A549 (cell line): ENCODE data around the gene KAT2A. TPM values are rescaled to one million over a fixed set of nuclear protein-coding genes. Genes with fewer than 3 reads are reported as not detected.

Experiments
- ATAC-seq, 2 experiments: fragments of 200-7000 bp in 1 of 2; fragments of >200 bp in 1 of 2; cut with Nextera tagmentation in 1 of 2; cut with Tn5 transposase in 1 of 2; 3 replicates each; pipeline versions ENCODE4 v1.8.0 to v1.9.1; 2018 to 2020; ENCODE audit warnings: mild to moderate bottlenecking in 1 of 2, moderate library complexity in 1 of 2
- CTCF ChIA-PET: fragments of 300-600 bp; sonication (Branson Sonifier 250); formaldehyde crosslinking; extraction: SDS; loops from one replicate; lab custom pipeline; 2021; ENCODE audit warnings: antibody characterized with exemption, inconsistent platforms; lab: Yijun Ruan, JAX
- POLR2A ChIA-PET: fragments of 350-600 bp; formaldehyde crosslinking; extraction: SDS; loops from one replicate; lab custom pipeline; 2021; ENCODE audit warnings: antibody characterized with exemption, inconsistent platforms; lab: Yijun Ruan, JAX
- DNase-seq, 2 experiments: peaks; one replicate each; pipeline versions ENCODE4 v3.0.0 to v3.0.0-alpha.2; 2011 to 2016; ENCODE audit warnings: low read depth in 1 of 2, low spot score in 1 of 2
- FAIRE-seq: peaks from 2 replicates; lab custom pipeline; 2011; peaks lifted over from hg19 to GRCh38; lab: Jason Lieb, UNC
- H3K27ac ChIP-seq, 2 experiments: fragments of >200 bp; sonication (Bioruptor Twin); formaldehyde crosslinking; 3 replicates each; pipeline ENCODE4 v1.5.1; 2016 to 2017
- H3K4me1 ChIP-seq: fragments of >200 bp; sonication (Bioruptor Twin); formaldehyde crosslinking; 3 replicates; pipeline ENCODE4 v1.6.1; 2016
- H3K4me2 ChIP-seq: fragments of >200 bp; sonication (Bioruptor Twin); formaldehyde crosslinking; 3 replicates; pipeline ENCODE4 v1.6.1; 2016
- H3K4me3 ChIP-seq: fragments of >200 bp; sonication (Bioruptor Twin); formaldehyde crosslinking; 3 replicates; pipeline ENCODE4 v1.5.1; 2016
- H3K9me3 ChIP-seq: fragments of >200 bp; sonication (Bioruptor Twin); formaldehyde crosslinking; 3 replicates; pipeline ENCODE4 v1.6.1; 2016
- BCL3 ChIP-seq: fragments of >200 bp; sonication (Bioruptor Twin); formaldehyde crosslinking; IDR thresholded peaks from 3 replicates; pipeline ENCODE4 v1.6.1; 2016
- CBX2 ChIP-seq: fragments of 200-600 bp; sonication (generic); IDR thresholded peaks from 2 replicates; pipeline ENCODE4 v1.6.1; 2016; ENCODE audit warnings: low read depth, mild to moderate bottlenecking, borderline replicate concordance
- CHD4 ChIP-seq: fragments of 200-600 bp; sonication (generic); IDR thresholded peaks from 2 replicates; pipeline ENCODE4 v1.6.1; 2016; ENCODE audit warnings: antibody characterized with exemption, mild to moderate bottlenecking, borderline replicate concordance
- FOSB ChIP-seq: fragments of 250-450 bp; sonication (Bioruptor Pico); IDR thresholded peaks from 2 replicates; pipeline ENCODE4 v1.5.0; 2020; ENCODE audit warnings: mild to moderate bottlenecking, moderate library complexity
- FOSL2 ChIP-seq, 2 experiments: fragments of 450-650 bp in 1 of 2; fragments of >200 bp in 1 of 2; sonication (Bioruptor Twin) in 1 of 2; formaldehyde crosslinking; IDR thresholded peaks; 2 replicates each; pipeline versions ENCODE4 v1.5.0 to v1.6.1; 2016 to 2020; ENCODE audit warnings: mild to moderate bottlenecking in 1 of 2, moderate library complexity in 1 of 2
- FOXS1 ChIP-seq: fragments of 250-450 bp; sonication (Bioruptor Pico); IDR thresholded peaks from 2 replicates; pipeline ENCODE4 v1.5.0; 2020; ENCODE audit warnings: mild to moderate bottlenecking, moderate library complexity
- HDAC2 ChIP-seq: fragments of 200-600 bp; sonication (generic); IDR thresholded peaks from 2 replicates; pipeline ENCODE4 v1.6.1; 2016
- HMGXB4 ChIP-seq: fragments of 250-450 bp; sonication (Bioruptor Pico); IDR thresholded peaks from 2 replicates; pipeline ENCODE4 v1.5.0; 2021; ENCODE audit warnings: mild to moderate bottlenecking, moderate library complexity, borderline replicate concordance
- HOXA7 ChIP-seq: fragments of 250-450 bp; sonication (Bioruptor Pico); IDR thresholded peaks from 2 replicates; pipeline ENCODE4 v1.5.0; 2020; ENCODE audit warnings: mild to moderate bottlenecking, moderate library complexity
- KDM5A ChIP-seq: fragments of 200-600 bp; sonication (generic); IDR thresholded peaks from 2 replicates; pipeline ENCODE4 v1.6.1; 2016; ENCODE audit warnings: antibody characterized with exemption, mild to moderate bottlenecking
- MAFK ChIP-seq: fragments of 450-650 bp; IDR thresholded peaks from 2 replicates; pipeline ENCODE4 v1.6.1; 2014; ENCODE audit not compliant: partially characterized antibody
- MYC ChIP-seq: IDR thresholded peaks from 2 replicates; pipeline ENCODE4 v1.6.1; 2012; ENCODE audit warnings: mild to moderate bottlenecking, inconsistent platforms, low read length, improper control_type of control experiment, borderline replicate concordance
- NR3C1 ChIP-seq: fragments of >200 bp; sonication (Bioruptor Twin); formaldehyde crosslinking; IDR thresholded peaks from 3 replicates; pipeline ENCODE4 v1.6.1; 2017
- POLR2A ChIP-seq: IDR thresholded peaks from 2 replicates; pipeline ENCODE4 v1.6.1; 2012; ENCODE audit warnings: mild to moderate bottlenecking, low read length
- POLR2AphosphoS2 ChIP-seq: conservative IDR thresholded peaks from 2 replicates; pipeline ENCODE4 v1.6.1; 2012; ENCODE audit warnings: low read length, improper control_type of control experiment, inconsistent platforms
- WGBS: methylation state at CpG from one replicate; pipeline ENCODE4 v1.1.6; 2017; ENCODE audit errors: missing lambda C conversion rate; 5-methylcytosine and 5-hydroxymethylcytosine counted together
- polyA plus RNA-seq, 4 experiments: library from polyadenylated mRNA; depleted of rRNA in 3 of 4; stranded (reverse); fragments of >200 nt; fragmentation: RNase III in 1 of 4; extraction: RNeasy Plus Mini Kit Qiagen cat#74134 plus additional on column Dnase treatment in 1 of 4; gene quantifications; 2 replicates in 3 of 4; 3 replicates in 1 of 4; pipeline ENCODE4 v1.2.3, GENCODE V29; 2011 to 2017
- TF ChIP-seq, protein P1 (sequence below): fragments of 150-350 bp; IDR thresholded peaks from 2 replicates; pipeline ENCODE4 v1.6.1; 2014; ENCODE audit warnings: low read depth, mild to moderate bottlenecking, low read length

KAT2A gene
- polyA plus RNA-seq, 2 of the 4 experiments (the other 2 are of a cell fraction): 42.2 to 68.1 TPM

- POLR2A ChIA-PET: no interaction called here
- TF ChIP-seq POLR2AphosphoS2 (no peak), HMGXB4 (no peak), MAFK (no peak), HOXA7 (no peak), NR3C1 (no peak), POLR2A (no peak), FOSL2 (IDR thresholded peaks at IDR 0.05) (no peak), FOSL2 (CRISPR knock-in tag; IDR thresholded peaks at IDR 0.05) (no peak), HDAC2 (no peak), FOXS1 (CRISPR knock-in tag) (no peak), BCL3 (no peak), MYC (no peak), KDM5A (no peak)
- TF ChIP-seq, protein P1, sequence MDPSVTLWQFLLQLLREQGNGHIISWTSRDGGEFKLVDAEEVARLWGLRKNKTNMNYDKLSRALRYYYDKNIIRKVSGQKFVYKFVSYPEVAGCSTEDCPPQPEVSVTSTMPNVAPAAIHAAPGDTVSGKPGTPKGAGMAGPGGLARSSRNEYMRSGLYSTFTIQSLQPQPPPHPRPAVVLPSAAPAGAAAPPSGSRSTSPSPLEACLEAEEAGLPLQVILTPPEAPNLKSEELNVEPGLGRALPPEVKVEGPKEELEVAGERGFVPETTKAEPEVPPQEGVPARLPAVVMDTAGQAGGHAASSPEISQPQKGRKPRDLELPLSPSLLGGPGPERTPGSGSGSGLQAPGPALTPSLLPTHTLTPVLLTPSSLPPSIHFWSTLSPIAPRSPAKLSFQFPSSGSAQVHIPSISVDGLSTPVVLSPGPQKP: no peak
Observed at GRCh38 chr17:42159796-42160530, 38.8 kb upstream of the KAT2A start.

DNA sequence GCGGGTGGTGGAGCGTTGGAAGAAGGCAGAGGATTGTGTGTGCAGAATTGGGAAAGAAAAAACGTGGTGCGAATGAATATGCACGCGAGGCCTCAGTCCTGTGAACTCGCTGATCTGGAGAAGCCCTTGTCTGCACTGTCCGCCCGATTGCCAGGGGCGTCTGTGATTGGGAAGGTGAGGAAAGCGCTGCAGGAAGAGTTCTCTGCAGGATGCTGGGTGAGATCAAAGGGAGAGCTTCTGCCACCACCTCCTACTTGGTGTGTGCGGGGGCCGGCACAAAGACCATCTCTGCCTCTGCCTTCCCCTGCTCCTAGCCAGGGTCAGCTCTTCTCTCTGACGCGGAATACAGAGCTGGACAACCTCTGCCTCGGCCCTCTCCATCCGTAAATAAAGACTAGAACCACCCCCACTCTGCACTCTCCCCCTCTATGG is 34.5 kb upstream of the KAT2A start:
- 77% methylated on average over 17 of the region's 17 CpGs for WGBS
- TF ChIP-seq FOSB (CRISPR knock-in tag): no peak
- peak; percentile 90; the same call in 1 of the 2 replicates for TF ChIP-seq CHD4
- DNase-seq (no peak), ATAC-seq (no peak), FAIRE-seq (no peak)
- no peaks in the 10 kb centered on the region for H3K9me3 ChIP-seq
- ChIA-PET POLR2A (no interaction called here), CTCF (interaction anchor here (0.7 to 1.6 kb wide), 4 partner anchors 26 to 192 kb away, joined by 3 to 6 read pairs (median 3); no protein-coding TSS in a partner anchor)
- H3K4me2 ChIP-seq: peak overlapping the region; percentile 74
- peak overlapping the region; percentile 77 to 84 for H3K27ac ChIP-seq
- H3K4me3 ChIP-seq: peak overlapping the region; percentile 86
- peaks cover 13% of the 10 kb centered on the region; the same call in 1 of the 3 replicates for H3K4me1 ChIP-seq

More at GRCh38 chr17:42159796-42160530, 38.8 kb upstream of the KAT2A start:
- FAIRE-seq (no peak), DNase-seq (no peak), ATAC-seq (no peak)
- no peak overlapping the region for H3K4me3 ChIP-seq
- peaks cover 5% of the 10 kb centered on the region; the same call in 1 of the 3 replicates for H3K4me1 ChIP-seq
- CTCF ChIA-PET: interaction anchor here (0.6 to 2.3 kb wide), 7 partner anchors 8 to 62 kb away, joined by 3 to 6 read pairs (median 3); partner anchors contain the start of genes GHDC and HCRT
- no peak overlapping the region for H3K4me2 ChIP-seq
- WGBS: 70% methylated on average over 14 of the region's 14 CpGs
- H3K9me3 ChIP-seq: no peaks in the 10 kb centered on the region
- H3K27ac ChIP-seq: no peak overlapping the region

DNA sequence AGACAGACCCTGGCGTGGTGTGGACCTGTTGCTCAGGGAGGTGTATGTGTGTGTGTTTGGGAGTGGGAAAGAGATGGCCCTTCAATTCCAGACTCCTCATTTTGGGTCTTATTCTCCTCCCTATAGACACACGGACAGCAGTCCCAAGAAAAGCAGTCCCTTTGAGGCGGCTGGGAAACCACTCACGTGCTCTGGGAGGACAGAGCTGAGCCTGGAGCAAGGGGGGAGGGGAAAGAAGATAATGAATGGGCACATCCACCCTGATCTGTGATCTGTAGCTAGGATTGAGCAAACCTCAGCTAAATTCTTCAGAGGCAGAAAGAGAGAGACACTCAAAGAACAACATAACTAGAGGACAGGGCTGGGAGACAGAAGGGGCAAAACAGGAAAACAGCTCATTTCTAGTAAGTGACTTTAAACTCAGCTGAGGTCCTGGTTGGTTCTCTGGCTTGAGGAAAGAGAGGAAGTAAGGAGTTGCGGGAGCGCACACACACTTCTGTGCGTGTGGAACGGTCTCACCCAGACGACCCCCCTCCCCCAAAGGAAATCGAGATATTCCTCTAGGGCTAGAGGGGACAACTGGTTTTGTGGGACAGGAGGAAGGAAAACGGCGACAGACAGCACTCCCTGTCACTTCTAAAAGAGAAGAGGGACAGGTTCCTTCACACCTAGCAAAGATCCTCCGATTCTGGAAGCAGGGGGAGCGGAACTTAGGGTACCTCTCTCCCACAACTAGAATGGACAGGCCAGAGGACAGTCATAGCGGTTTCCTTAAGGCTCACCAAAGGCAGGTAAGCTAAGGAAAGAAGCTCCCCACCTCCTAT is 33.0 kb upstream of the KAT2A start:
- TF ChIP-seq KDM5A: peak; percentile 53; the same call in 1 of the 2 replicates
- peak; percentile 22 for TF ChIP-seq MAFK
- TF ChIP-seq CBX2: no peak
- peak overlapping the region; percentile 86 for H3K4me3 ChIP-seq
- H3K4me2 ChIP-seq: peak overlapping the region; percentile 71
- DNase-seq (no peak), ATAC-seq (no peak; a peak in 1 of 6 replicates), FAIRE-seq (peak; percentile 13)
- WGBS: 9% methylated on average over 15 of the region's 15 CpGs
- H3K4me1 ChIP-seq: peaks cover 13% of the 10 kb centered on the region; the same call in 1 of the 3 replicates
- POLR2A ChIA-PET: interaction anchor here (0.8 kb wide), 1 partner anchor 25 kb away, joined by 3 read pairs; no protein-coding TSS in a partner anchor
- CTCF ChIA-PET: interaction anchor here (0.6 to 2.5 kb wide), 11 partner anchors 9 to 252 kb away, joined by 3 to 7 read pairs (median 3); no protein-coding TSS in a partner anchor
- H3K27ac ChIP-seq: peak overlapping the region; percentile 88 to 93
- H3K9me3 ChIP-seq: no peaks in the 10 kb centered on the region
